GM11168 (cell line): Measurements from ENCODE around the gene XCL1.
"Not testable (repeated sequence)": the region's sequence is repeated elsewhere in the genome, so short reads cannot be mapped to it uniquely, and the experiment has no call there.

Experiments used
- in situ Hi-C: fragments of 300-500 bp; cut with MboI; formaldehyde crosslinking; loops from one replicate; pipeline ENCODE4 v1.12.0; 2022; ENCODE audit warnings: low sequenced_read_pairs; ENCODE audit not compliant: unreplicated experiment

XCL1 gene

DNA sequence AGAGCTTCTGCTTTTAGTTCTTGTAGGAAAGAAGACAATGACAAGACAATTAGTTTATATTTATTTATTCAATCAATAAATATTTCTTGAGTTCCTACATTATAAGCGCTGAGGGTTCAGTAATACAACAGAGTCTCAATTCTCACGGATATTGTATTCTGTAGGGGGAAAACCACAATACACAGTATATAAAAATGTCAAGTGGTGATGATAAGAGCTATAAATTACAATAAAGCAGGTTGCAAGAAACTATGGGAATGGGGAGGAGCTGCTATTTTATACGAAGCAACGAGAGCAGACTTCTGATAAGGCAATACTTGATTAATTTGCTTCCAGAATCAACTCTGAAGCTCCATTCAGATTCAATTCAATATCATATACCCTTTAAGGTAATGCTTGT lies 10.6 kb upstream of the XCL1 start:
- in situ Hi-C loops: loop anchor here (10.0 kb wide), 1 partner anchor 221 kb away; no protein-coding TSS in a partner anchor

GRCh38 chr1:168567007-168567406 lies 9.4 kb upstream of the XCL1 start:
- in situ Hi-C loops: loop anchor here (10.0 kb wide), 1 partner anchor 222 kb away; no protein-coding TSS in a partner anchor

GRCh38 chr1:168567568-168567967 lies 8.8 kb upstream of the XCL1 start:
- in situ Hi-C loops: loop anchor here (10.0 kb wide), 1 partner anchor 223 kb away; no protein-coding TSS in a partner anchor

DNA sequence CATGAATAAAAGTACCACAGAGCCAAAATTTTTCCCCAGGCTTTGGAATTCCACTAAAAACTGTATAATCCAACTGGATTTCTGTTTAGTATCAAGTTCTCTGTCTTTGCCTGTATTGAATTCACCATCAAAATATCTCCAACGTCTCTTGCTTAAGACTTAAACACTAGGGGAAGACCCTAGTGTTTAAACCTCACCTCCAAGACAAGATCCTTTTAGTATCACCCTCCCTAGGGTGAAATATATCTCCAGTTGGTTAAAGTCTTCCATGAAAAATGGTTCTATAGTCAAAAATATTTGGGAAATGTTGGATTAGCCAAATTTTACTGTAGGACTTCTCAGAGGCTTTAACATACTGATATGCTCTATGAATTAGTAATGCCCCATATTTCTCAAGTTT lies 8.1 kb upstream of the XCL1 start:
- in situ Hi-C loops: loop anchor here (10.0 kb wide), 1 partner anchor 224 kb away; no protein-coding TSS in a partner anchor

DNA sequence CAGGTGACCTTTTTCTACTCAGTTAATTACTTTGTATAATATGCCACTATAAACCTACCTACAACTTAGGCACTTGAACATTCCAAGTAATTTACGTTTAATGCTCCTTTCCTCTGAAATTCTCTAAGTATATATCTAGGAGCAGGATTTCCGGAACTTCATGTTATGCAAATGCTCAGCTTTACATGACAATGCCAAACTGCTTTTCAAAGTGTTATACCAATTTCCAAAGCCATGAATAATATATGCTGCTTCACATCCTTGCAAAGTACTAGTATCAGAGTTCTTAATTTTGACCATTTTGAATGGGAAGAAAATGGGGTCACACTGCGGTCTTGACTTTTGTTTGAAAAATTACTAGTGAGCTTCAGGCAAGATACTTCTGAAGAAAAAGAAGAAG lies 5.8 kb upstream of the XCL1 start:
- in situ Hi-C loops: loop anchor here (10.0 kb wide), 1 partner anchor 136 kb away; no protein-coding TSS in a partner anchor

- in situ Hi-C loops: loop anchor here (10.0 kb wide), 1 partner anchor 138 kb away; no protein-coding TSS in a partner anchor
Measured at GRCh38 chr1:168572633-168573032, 3.8 kb upstream of the XCL1 start.

- in situ Hi-C loops: loop anchor here (10.0 kb wide), 1 partner anchor 139 kb away; no protein-coding TSS in a partner anchor
Measured at GRCh38 chr1:168574234-168574633, 2.2 kb upstream of the XCL1 start.

DNA sequence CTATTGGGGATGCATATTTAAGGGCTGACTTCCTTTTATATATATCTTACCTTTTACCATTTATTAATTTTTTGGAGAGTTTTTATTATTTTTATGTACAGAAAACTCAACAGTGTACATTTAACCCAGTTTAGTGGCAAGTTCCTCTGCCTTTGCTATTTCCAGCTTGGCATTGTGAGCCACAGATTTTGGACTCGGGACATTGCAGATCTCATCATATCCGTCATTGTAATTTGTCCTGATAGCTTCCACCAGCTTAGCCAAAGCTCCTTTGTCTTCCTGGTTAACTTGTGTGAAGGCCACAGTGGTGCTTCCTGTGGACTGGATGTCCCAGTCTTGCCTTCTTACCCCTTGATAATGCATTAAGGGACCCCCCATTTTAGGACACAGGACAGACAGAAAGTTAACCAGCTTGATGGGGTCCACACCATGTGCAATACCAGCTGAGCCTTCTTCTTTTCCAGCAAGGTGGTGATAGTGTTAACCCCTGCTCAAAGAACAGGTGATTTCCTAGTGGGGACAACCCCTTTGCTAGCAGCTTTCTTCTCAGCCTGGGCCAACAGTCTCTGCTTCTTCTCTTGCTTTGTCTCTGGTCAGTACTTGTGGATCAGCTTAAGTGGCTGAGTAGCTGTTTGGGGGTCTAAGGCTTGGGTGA lies 2.3 kb downstream of the XCL1 start:
- in situ Hi-C loops: loop anchor here (5.0 to 10.0 kb wide), 2 partner anchors 36 to 144 kb away; partner anchors contain the start of gene XCL2

DNA sequence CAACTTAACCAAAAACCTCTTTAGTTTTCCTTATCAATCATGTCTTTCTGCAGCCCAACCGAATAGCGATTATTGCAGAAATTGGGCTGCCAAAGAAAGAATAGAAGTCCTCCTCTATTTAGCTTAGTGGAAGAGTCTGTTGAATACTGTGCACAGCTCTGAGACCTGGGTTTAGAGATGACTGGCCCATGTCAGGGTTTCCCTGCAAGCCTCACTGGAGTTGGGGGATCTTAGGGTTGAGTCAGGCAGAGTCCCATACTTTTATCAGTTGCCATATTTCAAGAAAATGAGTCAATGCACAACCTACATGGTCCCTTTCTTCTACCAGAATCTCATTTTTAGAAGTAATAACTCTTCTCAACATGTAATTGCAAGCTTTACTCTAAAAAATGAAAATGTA lies 3.9 kb downstream of the XCL1 start:
- in situ Hi-C loops: not testable (repeated sequence)

DNA sequence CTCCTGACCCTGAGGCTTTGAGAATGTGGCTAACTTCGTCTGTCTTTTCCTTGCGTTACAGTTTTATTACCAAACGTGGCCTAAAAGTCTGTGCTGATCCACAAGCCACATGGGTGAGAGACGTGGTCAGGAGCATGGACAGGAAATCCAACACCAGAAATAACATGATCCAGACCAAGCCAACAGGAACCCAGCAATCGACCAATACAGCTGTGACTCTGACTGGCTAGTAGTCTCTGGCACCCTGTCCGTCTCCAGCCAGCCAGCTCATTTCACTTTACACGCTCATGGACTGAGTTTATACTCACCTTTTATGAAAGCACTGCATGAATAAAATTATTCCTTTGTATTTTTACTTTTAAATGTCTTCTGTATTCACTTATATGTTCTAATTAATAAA lies 4.6 kb downstream of the XCL1 start:
- in situ Hi-C loops: not testable (repeated sequence)

- in situ Hi-C loops: no loop called here
Measured at GRCh38 chr1:168581817-168582572, 5.6 kb downstream of the XCL1 start.

DNA sequence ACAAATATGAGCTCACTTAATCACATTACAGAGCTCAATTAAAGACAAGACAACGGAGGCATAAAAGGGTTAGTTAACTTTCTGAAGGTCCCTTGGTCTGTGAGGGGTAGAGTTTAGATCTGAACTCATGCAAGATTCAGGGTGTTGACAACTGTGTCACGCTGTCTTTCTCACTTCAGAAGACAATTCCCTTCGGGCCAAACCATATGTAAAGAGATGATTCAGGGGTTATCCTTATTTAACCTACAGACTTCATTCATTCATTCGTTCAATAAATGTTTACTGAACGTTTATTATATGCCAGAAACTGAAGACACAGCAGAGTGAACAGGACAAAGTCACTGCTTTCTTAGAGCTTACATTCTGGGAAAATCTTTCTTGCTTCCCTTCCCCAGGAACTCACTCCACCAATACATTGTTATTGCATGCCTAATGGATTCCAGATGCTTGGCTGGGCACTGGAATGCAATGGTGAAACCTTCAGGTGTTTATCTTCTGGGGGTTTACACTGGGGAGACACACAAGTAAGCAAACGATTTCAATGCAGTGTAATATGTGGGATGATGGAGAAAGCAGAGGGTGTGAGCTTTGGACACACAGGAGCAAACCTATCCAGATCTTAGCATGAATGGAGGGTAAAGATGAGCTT lies 6.4 kb downstream of the XCL1 start:
- in situ Hi-C loops: no loop called here

- in situ Hi-C loops: no loop called here
Measured at GRCh38 chr1:168583571-168583970, 7.2 kb downstream of the XCL1 start.

GRCh38 chr1:168585191-168585590 lies 8.8 kb downstream of the XCL1 start:
- in situ Hi-C loops: no loop called here

- in situ Hi-C loops: no loop called here
Measured at GRCh38 chr1:168585937-168586336, 9.5 kb downstream of the XCL1 start.

GRCh38 chr1:168589167-168589566 lies 12.8 kb downstream of the XCL1 start:
- in situ Hi-C loops: no loop called here

DNA sequence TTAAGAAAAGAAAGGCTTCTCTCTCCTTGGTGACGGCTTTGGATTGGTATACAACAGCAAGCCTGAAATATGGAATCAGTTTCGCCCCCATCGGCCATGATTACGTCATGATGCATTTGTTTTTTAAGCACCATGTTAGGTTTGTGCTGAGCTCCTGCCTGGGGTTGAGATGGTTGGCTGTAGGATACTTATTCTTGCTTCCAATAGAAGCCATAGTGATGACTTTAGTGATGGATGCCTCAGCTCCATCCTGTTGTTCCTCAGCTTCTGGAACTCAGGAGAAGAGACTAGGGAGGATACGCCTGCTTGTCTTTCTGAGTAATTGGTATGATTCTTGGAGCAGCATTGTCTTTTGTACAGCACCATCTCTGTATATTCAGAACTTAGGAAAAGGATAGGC lies 14.7 kb downstream of the XCL1 start:
- in situ Hi-C loops: no loop called here

DNA sequence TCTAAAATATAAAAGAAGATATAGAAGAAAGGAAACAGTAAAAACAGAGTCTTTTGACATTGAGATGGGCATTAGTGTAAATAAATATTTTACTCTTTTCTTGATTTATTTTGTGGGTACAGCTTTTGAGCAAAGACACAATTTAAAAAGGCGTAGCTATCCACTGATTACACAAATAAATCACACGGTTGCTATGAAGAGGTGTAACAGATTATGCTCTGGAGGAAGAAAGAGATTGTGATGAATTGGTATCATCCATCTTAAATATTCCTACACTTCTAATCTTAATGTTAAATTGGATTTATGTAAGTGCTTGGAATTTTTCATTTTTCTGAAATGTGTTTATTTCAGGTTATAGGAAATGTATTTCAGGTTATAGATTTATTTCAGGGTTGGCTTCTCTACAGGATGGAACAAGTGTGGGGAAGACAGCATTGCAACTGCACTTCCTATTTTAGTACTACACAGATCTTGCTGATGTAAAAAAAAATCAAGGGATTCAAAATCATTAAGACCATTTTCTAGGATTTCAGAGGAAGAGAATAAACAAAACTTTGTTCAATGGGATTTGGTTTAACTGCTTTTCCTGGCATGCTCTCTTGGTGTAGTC lies 15.3 kb downstream of the XCL1 start:
- in situ Hi-C loops: no loop called here

DNA sequence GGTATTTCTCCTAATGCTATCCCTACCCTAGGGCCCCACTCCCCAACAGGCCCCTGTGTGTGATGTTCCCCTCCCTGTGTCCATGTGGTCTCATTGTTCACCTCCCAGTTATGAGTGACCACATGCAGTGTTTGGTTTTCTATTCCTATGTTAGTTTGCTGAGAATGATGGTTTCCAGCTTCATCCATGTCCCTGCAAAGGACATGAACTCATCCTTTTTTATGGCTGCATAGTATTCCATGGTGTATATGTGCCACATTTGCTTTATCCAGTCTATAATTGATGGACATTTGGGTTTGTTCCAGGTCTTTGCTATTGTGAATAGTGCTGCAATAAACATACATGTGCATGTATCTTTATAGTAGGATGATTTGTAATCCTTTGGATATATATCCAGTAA lies 19.0 kb downstream of the XCL1 start:
- in situ Hi-C loops: not testable (repeated sequence)

DNA sequence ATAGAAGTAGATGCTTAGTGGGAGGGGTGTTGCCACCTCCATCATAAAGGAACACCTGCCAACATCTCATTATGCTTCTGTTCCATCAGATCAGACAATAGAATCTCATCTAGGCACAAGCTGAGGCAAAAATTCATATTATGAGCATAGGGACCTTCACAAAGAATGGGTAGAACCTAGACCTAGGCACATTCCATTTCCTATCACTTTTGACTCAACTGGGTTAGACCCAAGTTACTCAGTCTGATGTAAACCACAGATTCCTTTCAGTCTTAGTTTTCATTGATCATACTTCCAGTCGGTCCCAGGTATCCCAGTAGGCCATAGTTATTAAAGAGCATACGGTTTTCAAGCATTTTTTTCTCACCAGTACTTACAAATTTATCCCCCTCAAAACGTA lies 21.7 kb downstream of the XCL1 start:
- in situ Hi-C loops: no loop called here
